OCI-LY1 (cell line): Measurements from ENCODE around the gene PARVG.

ENCODE experiments used
- CTCF ChIP-seq: fragments of 200-600 bp; sonication (generic), shearing (Covaris generic); IDR thresholded peaks from 2 replicates; pipeline ENCODE4 v1.5.1; 2017; ENCODE audit warnings: mild to moderate bottlenecking, antibody characterized with exemption, low read length, moderate library complexity, mixed read lengths
- EZH2 ChIP-seq: fragments of 200-600 bp; sonication (generic), shearing (Covaris generic); IDR thresholded peaks from 2 replicates; pipeline ENCODE4 v1.8.0; 2017; ENCODE audit warnings: borderline replicate concordance, mixed run types, mild to moderate bottlenecking, antibody characterized with exemption, low read length, moderate library complexity, mixed read lengths

- TF ChIP-seq CTCF: no peak
- no peak for TF ChIP-seq EZH2
These were observed 5.4 kb downstream of the PARVG start for GRCh38 chr22:44186121-44186510.
